OCI-LY3 (cell line): ENCODE data around the gene CCT2.

Experiments
- H2AFZ ChIP-seq: fragments of 200-600, 300-600 bp; shearing (Covaris generic); 2 replicates; pipeline ENCODE4 v1.6.0; 2014; ENCODE audit warnings: antibody characterized with exemption, low read depth, low read length
- H3K27ac ChIP-seq: fragments of 200-600, 300-600 bp; sonication (generic); 2 replicates; pipeline ENCODE4 v1.5.1; 2014; ENCODE audit warnings: mild to moderate bottlenecking, low read length, moderate library complexity, mixed read lengths
- H3K27me3 ChIP-seq: fragments of 200-600, 300-600 bp; sonication (generic); 2 replicates; pipeline ENCODE4 v1.6.1; 2014; ENCODE audit warnings: low read depth, low read length, mixed read lengths
- H3K36me3 ChIP-seq: fragments of 200-600, 300-600 bp; sonication (generic); replicated peaks from 2 replicates; pipeline ENCODE3; 2014; ENCODE audit warnings: low read depth, low read length, mixed read lengths
- H3K4me1 ChIP-seq: fragments of 300-600, 200-600 bp; sonication (generic); 2 replicates; pipeline ENCODE4 v1.6.1; 2014; ENCODE audit warnings: low read length, mixed read lengths
- H3K4me2 ChIP-seq: fragments of 200-600, 300-600 bp; sonication (generic); 2 replicates; pipeline ENCODE4 v1.6.1; 2014; ENCODE audit warnings: low read length, mixed read lengths
- H3K4me3 ChIP-seq: fragments of 300-600, 200-600 bp; sonication (generic); 2 replicates; pipeline ENCODE4 v1.5.1; 2014; ENCODE audit warnings: antibody characterized with exemption, mild to moderate bottlenecking, low read length, moderate library complexity
- H3K79me2 ChIP-seq: fragments of 300-600, 200-600 bp; shearing (Covaris generic); 2 replicates; pipeline ENCODE4 v1.6.1; 2014; ENCODE audit warnings: mild to moderate bottlenecking, low read length, mixed read lengths
- H3K9ac ChIP-seq: fragments of 300-600, 200-600 bp; shearing (Covaris generic); 2 replicates; pipeline ENCODE4 v1.6.0; 2014; ENCODE audit warnings: mild to moderate bottlenecking, low read length, moderate library complexity
- H3K9me3 ChIP-seq: fragments of 200-600, 300-600 bp; shearing (Covaris generic); 2 replicates; pipeline ENCODE4 v1.6.1; 2014; ENCODE audit warnings: low read length, mixed read lengths; ENCODE audit not compliant: insufficient read depth
- H4K20me1 ChIP-seq: fragments of 200-600, 300-600 bp; sonication (generic); 2 replicates; pipeline ENCODE4 v1.6.1; 2016; ENCODE audit warnings: low read length, mixed read lengths; ENCODE audit not compliant: insufficient read depth
- EZH2phosphoT487 ChIP-seq: fragments of 200-600 bp; shearing (Covaris generic); IDR thresholded peaks from 2 replicates; pipeline ENCODE4 v1.6.1; 2018; ENCODE audit warnings: antibody characterized with exemption, mixed run types, low read depth
- TF ChIP-seq, protein P1 (sequence below): fragments of 200-600, 300-600 bp; sonication (generic); IDR thresholded peaks from 2 replicates; pipeline ENCODE4 v1.5.1; 2014; ENCODE audit warnings: antibody characterized with exemption, low read length, low read depth

CCT2 gene

DNA sequence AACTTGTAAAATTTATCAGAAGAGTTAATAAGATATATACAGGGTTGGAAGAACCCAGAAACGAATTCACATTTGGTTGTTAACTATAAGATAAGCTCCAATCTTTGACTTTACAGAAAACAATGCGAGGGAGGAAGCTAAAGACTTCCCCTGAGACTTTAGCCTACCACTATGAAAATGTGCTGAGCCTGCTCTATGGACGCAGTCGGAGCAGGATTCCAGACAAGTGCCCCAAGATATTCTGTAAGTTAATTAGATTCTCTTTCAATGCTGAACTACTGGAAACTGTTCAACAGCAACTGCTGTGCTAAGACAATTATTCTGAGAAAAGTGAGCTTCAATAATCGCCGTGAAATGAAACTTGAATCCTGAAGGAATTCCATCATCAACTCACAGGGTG is 33.8 kb downstream of the CCT2 start:
- no peak for TF ChIP-seq EZH2phosphoT487
- H3K27ac ChIP-seq = no peak overlapping the region
- H2AFZ ChIP-seq = no peak overlapping the region
- no peaks in the 10 kb centered on the region for H3K36me3 ChIP-seq
- no peak overlapping the region for H3K4me3 ChIP-seq
- no peaks in the 10 kb centered on the region for H3K79me2 ChIP-seq
- no peak overlapping the region for H3K9ac ChIP-seq
- no peak overlapping the region for H3K4me2 ChIP-seq
- no peaks in the 10 kb centered on the region for H3K27me3 ChIP-seq
- H3K9me3 ChIP-seq = no peaks in the 10 kb centered on the region
- H3K4me1 ChIP-seq = peaks cover 9% of the 10 kb centered on the region
- H4K20me1 ChIP-seq = no peaks in the 10 kb centered on the region

DNA sequence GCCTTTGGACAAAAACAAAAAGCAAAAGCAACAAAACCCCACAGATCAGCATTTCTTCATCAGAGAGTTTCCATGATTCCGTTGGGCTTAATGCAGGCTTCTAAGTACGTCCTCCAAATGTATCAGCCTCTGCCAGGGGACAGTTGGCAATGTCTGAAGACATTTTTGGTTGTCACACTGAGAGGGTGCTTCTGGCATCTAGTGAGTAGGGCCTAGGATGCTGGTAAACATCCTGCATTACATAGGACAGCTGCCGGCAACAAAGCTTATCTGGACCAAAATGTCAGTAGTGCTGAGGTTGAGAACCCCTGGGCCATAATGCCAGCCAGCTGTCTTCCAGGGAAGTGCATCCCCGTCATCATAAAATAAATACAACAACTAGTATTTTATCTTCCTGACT is 34.8 kb downstream of the CCT2 start:
- TF ChIP-seq, protein P1, sequence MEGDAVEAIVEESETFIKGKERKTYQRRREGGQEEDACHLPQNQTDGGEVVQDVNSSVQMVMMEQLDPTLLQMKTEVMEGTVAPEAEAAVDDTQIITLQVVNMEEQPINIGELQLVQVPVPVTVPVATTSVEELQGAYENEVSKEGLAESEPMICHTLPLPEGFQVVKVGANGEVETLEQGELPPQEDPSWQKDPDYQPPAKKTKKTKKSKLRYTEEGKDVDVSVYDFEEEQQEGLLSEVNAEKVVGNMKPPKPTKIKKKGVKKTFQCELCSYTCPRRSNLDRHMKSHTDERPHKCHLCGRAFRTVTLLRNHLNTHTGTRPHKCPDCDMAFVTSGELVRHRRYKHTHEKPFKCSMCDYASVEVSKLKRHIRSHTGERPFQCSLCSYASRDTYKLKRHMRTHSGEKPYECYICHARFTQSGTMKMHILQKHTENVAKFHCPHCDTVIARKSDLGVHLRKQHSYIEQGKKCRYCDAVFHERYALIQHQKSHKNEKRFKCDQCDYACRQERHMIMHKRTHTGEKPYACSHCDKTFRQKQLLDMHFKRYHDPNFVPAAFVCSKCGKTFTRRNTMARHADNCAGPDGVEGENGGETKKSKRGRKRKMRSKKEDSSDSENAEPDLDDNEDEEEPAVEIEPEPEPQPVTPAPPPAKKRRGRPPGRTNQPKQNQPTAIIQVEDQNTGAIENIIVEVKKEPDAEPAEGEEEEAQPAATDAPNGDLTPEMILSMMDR = no peak
- no peak for TF ChIP-seq EZH2phosphoT487
- no peak overlapping the region for H2AFZ ChIP-seq

DNA sequence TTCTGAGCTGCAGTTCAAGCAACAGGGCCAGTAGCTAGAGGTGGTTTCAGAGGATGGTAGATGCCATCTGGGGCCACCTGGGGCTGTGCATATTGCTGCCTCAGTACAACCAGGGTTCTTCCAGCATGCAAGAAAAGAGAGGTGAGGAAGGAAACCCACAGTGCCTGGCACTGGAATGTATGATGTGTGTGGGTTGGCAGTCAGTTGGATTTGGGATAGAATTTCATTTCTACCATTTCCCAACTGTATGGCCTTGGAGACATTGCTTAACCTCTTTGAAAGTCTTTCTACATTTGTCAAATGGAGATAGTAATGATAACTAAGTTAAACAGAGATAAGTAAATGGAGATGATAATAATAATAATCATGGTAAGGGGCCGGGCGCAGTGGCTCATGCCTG is 35.7 kb downstream of the CCT2 start:
- Histone ChIP-seq H3K27ac (no peak overlapping the region), H3K27me3 (no peaks in the 10 kb centered on the region), H3K4me3 (no peak overlapping the region), H3K79me2 (no peaks in the 10 kb centered on the region), H3K9ac (no peak overlapping the region), H4K20me1 (no peaks in the 10 kb centered on the region), H3K36me3 (no peaks in the 10 kb centered on the region), H3K9me3 (no peaks in the 10 kb centered on the region), H2AFZ (no peak overlapping the region), H3K4me2 (no peak overlapping the region), H3K4me1 (peaks cover 3% of the 10 kb centered on the region)
- TF ChIP-seq, protein P1 = no peak
- TF ChIP-seq EZH2phosphoT487 = no peak

More for the DNA sequence above, 34.8 kb downstream of the CCT2 start:
- Histone ChIP-seq H3K36me3 (no peaks in the 10 kb centered on the region), H3K9ac (no peak overlapping the region), H3K27ac (no peak overlapping the region), H3K79me2 (no peaks in the 10 kb centered on the region), H3K27me3 (no peaks in the 10 kb centered on the region), H4K20me1 (no peaks in the 10 kb centered on the region), H3K4me2 (no peak overlapping the region), H3K4me1 (peaks cover 9% of the 10 kb centered on the region), H3K4me3 (no peak overlapping the region), H3K9me3 (no peaks in the 10 kb centered on the region)

DNA sequence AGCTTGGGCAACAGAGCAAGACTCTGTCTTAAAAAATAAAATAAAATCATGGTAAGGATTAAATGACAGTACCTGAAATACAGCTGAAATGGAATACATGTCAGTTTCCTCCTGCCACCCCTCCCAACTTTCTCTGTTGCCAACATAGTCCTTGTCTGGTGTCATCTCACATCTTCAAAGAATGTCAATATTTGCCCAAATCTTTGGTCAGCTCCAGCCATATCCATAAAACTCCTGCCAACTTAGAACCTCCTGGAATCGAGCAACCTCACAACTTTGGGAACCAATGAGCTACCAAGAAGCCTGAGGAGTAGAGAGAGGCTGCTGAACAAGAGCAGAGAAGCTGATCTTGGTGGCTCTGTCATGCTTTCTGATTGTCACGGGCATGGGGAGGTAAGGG is 36.3 kb downstream of the CCT2 start:
- H3K9ac ChIP-seq = no peak overlapping the region
- H3K4me2 ChIP-seq = no peak overlapping the region
- H3K9me3 ChIP-seq = no peaks in the 10 kb centered on the region
- H3K27ac ChIP-seq = no peak overlapping the region
- H3K4me3 ChIP-seq = no peak overlapping the region
- no peaks in the 10 kb centered on the region for H3K36me3 ChIP-seq
- TF ChIP-seq, protein P1 = no peak
- TF ChIP-seq EZH2phosphoT487 = no peak
- H4K20me1 ChIP-seq = no peaks in the 10 kb centered on the region
- H2AFZ ChIP-seq = no peak overlapping the region
- H3K27me3 ChIP-seq = no peaks in the 10 kb centered on the region
- no peaks in the 10 kb centered on the region for H3K4me1 ChIP-seq
- no peaks in the 10 kb centered on the region for H3K79me2 ChIP-seq

DNA sequence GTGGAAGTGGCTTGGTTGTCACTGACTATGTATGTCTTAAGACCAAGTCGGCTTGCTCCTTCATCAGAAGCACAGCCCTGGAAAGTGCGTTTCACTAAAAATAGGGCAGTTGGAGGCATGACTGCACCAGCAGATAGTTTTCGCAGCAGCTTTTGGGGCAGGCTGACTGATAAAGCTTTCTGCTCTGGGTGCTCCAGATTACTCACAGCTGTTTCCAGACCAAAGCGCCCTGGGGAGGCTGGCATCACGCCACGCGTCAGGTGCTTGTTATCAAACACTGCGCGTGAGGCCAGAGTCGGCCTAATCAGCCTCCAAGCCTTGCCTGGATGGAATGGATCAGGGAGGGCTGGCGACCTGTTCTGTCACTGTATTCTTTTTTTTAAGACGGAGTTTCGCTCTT is 38.7 kb downstream of the CCT2 start:
- TF ChIP-seq, protein P1 = no peak
- TF ChIP-seq EZH2phosphoT487 = no peak
- H3K27me3 ChIP-seq = no peaks in the 10 kb centered on the region
- H3K79me2 ChIP-seq = no peaks in the 10 kb centered on the region
- H3K4me2 ChIP-seq = no peak overlapping the region
- H3K9ac ChIP-seq = no peak overlapping the region
- no peak overlapping the region for H3K4me3 ChIP-seq
- no peaks in the 10 kb centered on the region for H3K4me1 ChIP-seq
- H2AFZ ChIP-seq = no peak overlapping the region
- H3K9me3 ChIP-seq = no peaks in the 10 kb centered on the region
- H3K36me3 ChIP-seq = no peaks in the 10 kb centered on the region
- no peak overlapping the region for H3K27ac ChIP-seq
- H4K20me1 ChIP-seq = no peaks in the 10 kb centered on the region
